OCI-LY7 (cell line): ENCODE results near the gene URB2. TPM values are rescaled to one million over a fixed set of nuclear protein-coding genes. Genes with fewer than 3 reads are reported as not detected.

Experiments used
- BruUV-seq: library from RNA; stranded (reverse); fragments of 400-500 nt; replicated peaks from 2 replicates; lab custom pipeline; 2021; lab: Mats Ljungman, UMichigan
- CTCF ChIA-PET: fragments of 300-600 bp; sonication (Branson Sonifier 250); formaldehyde crosslinking; loops from one replicate; lab custom pipeline; 2022; ENCODE audit warnings: antibody characterized with exemption; ENCODE audit not compliant: unreplicated experiment; lab: Charles Lee
- POLR2A ChIA-PET: fragments of 300-600 bp; sonication (Branson Sonifier 250); formaldehyde crosslinking; loops from one replicate; lab custom pipeline; 2022; ENCODE audit warnings: antibody characterized with exemption; lab: Charles Lee
- DNase-seq: peaks from one replicate; pipeline ENCODE4 v3.0.0-alpha.2; 2015; ENCODE audit warnings: low spot score
- H2AFZ ChIP-seq: fragments of 200-600 bp; sonication (generic), shearing (Covaris generic); 2 replicates; pipeline ENCODE4 v1.6.1; 2014; ENCODE audit warnings: mild to moderate bottlenecking, antibody characterized with exemption, low read length, moderate library complexity
- H3K27ac ChIP-seq: fragments of 200-600 bp; sonication (generic); 2 replicates; pipeline ENCODE4 v1.5.1; 2014; ENCODE audit warnings: mixed run types, low read depth, mild to moderate bottlenecking, moderate library complexity, low read length, inconsistent platforms; ENCODE audit not compliant: poor library complexity, severe bottlenecking
- H3K36me3 ChIP-seq: fragments of 200-600 bp; sonication (generic); 2 replicates; pipeline ENCODE4 v1.6.1; 2014; ENCODE audit warnings: mild to moderate bottlenecking, antibody characterized with exemption, low read length, moderate library complexity, mixed read lengths; ENCODE audit not compliant: insufficient read depth
- H3K4me1 ChIP-seq: fragments of 200-600 bp; sonication (generic); 2 replicates; pipeline ENCODE4 v1.5.1; 2014; ENCODE audit warnings: mild to moderate bottlenecking, low read length; ENCODE audit not compliant: insufficient read depth, poor library complexity, severe bottlenecking
- H3K4me2 ChIP-seq: fragments of 200-600 bp; sonication (generic); 2 replicates; pipeline ENCODE4 v1.6.1; 2014; ENCODE audit warnings: mild to moderate bottlenecking, low read length
- H3K4me3 ChIP-seq: fragments of 200-600 bp; sonication (generic); 2 replicates; pipeline ENCODE4 v1.5.1; 2014; ENCODE audit warnings: mild to moderate bottlenecking, low read depth, low read length; ENCODE audit not compliant: poor library complexity, severe bottlenecking
- H3K79me2 ChIP-seq: fragments of 200-600 bp; sonication (generic); 2 replicates; pipeline ENCODE4 v1.6.1; 2016; ENCODE audit warnings: low read depth, mild to moderate bottlenecking, low read length, moderate library complexity, mixed read lengths; ENCODE audit not compliant: insufficient read depth
- H3K9me2 ChIP-seq: fragments of 200-600 bp; sonication (generic); 2 replicates; pipeline ENCODE4 v1.6.1; 2016; ENCODE audit warnings: mild to moderate bottlenecking, low read length, mixed read lengths; ENCODE audit not compliant: insufficient read depth
- H3K9me3 ChIP-seq: fragments of 200-600 bp; sonication (generic); 2 replicates; pipeline ENCODE4 v1.6.1; 2014; ENCODE audit warnings: mild to moderate bottlenecking, mixed run types, low read length, mixed read lengths
- H4K20me1 ChIP-seq: fragments of 200-600 bp; sonication (generic); 2 replicates; pipeline ENCODE4 v1.6.1; 2014; ENCODE audit warnings: mild to moderate bottlenecking, antibody characterized with exemption, low read length, moderate library complexity, mixed read lengths; ENCODE audit not compliant: insufficient read depth
- EZH2phosphoT487 ChIP-seq: fragments of 200-600 bp; sonication (generic); IDR thresholded peaks from 2 replicates; pipeline ENCODE4 v1.6.1; 2018; ENCODE audit warnings: low read depth, borderline replicate concordance, mild to moderate bottlenecking, mixed run types, antibody characterized with exemption, low read length, moderate library complexity, mixed read lengths
- intact Hi-C: fragments of 100-400 bp; cut with micrococcal nuclease; formaldehyde crosslinking; loops from one replicate; pipeline ENCODE4 v1.10.0; 2022; ENCODE audit not compliant: unreplicated experiment
- total RNA-seq, 2 experiments: library from RNA; depleted of rRNA in 1 of 2; stranded (reverse); fragments of >200 nt in 1 of 2; shearing (Covaris generic) in 1 of 2; gene quantifications; 2 replicates each; pipeline ENCODE4 v1.2.3, GENCODE V29; 2014 to 2022
- TF ChIP-seq, protein P1 (sequence below): fragments of 200-600 bp; sonication (generic); conservative IDR thresholded peaks from 2 replicates; pipeline ENCODE4 v1.5.1; 2014; ENCODE audit warnings: mild to moderate bottlenecking, antibody characterized with exemption, low read length, moderate library complexity, mixed read lengths

Gene URB2
- total RNA-seq, 2 experiments from 2014 or later = 25.1 to 30.2 TPM

DNA sequence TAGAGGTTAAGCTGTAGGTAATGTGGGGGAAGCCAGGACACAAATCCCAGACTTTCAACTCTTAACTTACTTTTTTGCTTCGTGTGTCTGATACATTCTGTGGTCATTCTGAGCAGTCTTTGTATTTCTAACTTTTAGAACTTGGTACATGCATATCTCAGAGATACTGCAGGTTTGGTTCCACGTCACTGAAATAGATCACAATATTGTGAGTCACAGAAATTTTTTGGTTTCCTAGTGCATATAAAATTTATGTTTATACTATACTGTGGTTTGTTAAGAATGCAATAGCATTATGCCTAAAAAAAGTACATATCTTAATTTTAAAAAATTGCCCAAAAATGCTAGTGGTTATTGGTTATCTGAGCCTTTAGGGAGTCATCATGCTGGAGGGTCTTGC lies 3.2 kb downstream of the URB2 start:
- ChIA-PET POLR2A (interaction anchor here (0.6 to 1.3 kb wide), 2 partner anchors 72 to 111 kb away, joined by 3 to 5 read pairs; no protein-coding TSS in a partner anchor), CTCF (no interaction called here)
- Histone ChIP-seq H3K79me2 (peaks cover 88% of the 10 kb centered on the region), H3K4me1 (peaks cover 21% of the 10 kb centered on the region), H3K36me3 (peaks cover 59% of the 10 kb centered on the region), H3K9me2 (no peaks in the 10 kb centered on the region), H3K9me3 (no peaks in the 10 kb centered on the region), H4K20me1 (peaks cover 32% of the 10 kb centered on the region; the same call in 1 of the 2 replicates), H3K27ac (no peak overlapping the region), H3K4me2 (no peak overlapping the region), H3K4me3 (no peak overlapping the region), H2AFZ (no peak overlapping the region)
- DNase-seq = no peak
- intact Hi-C loops = loop anchor here (5.0 kb wide), 1 partner anchor 287 kb away; the partner anchor contains the start of gene CCSAP
- no peak for TF ChIP-seq EZH2phosphoT487
- TF ChIP-seq, protein P1, sequence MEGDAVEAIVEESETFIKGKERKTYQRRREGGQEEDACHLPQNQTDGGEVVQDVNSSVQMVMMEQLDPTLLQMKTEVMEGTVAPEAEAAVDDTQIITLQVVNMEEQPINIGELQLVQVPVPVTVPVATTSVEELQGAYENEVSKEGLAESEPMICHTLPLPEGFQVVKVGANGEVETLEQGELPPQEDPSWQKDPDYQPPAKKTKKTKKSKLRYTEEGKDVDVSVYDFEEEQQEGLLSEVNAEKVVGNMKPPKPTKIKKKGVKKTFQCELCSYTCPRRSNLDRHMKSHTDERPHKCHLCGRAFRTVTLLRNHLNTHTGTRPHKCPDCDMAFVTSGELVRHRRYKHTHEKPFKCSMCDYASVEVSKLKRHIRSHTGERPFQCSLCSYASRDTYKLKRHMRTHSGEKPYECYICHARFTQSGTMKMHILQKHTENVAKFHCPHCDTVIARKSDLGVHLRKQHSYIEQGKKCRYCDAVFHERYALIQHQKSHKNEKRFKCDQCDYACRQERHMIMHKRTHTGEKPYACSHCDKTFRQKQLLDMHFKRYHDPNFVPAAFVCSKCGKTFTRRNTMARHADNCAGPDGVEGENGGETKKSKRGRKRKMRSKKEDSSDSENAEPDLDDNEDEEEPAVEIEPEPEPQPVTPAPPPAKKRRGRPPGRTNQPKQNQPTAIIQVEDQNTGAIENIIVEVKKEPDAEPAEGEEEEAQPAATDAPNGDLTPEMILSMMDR = no peak
- no TSS peak for BruUV-seq

DNA sequence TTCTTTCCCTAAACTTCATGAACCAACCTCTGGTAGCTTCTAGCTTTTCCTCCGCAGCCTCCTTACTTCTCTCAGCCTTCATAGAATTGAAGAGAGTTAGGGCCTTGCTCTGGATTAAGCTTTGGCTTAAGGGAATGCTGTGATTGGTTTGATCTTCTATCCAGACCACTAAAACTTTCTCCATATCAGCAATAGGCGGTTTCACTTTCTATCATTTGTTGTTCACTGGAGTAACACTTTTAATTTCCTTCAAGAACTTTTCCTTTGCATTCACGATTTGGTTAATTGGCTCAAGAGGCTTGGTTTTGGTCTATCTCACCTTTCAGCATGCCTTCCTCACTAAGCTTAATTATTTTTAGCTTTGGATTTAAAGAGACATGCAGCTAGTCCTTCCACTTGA lies 5.1 kb downstream of the URB2 start:
- peaks cover 76% of the 10 kb centered on the region for H3K79me2 ChIP-seq
- H3K4me1 ChIP-seq = peaks cover 15% of the 10 kb centered on the region
- no peak overlapping the region for H3K4me2 ChIP-seq
- H3K4me3 ChIP-seq = no peak overlapping the region
- ChIA-PET CTCF (no interaction called here), POLR2A (interaction anchor here (0.6 to 0.7 kb wide), 5 partner anchors 15 to 181 kb away, joined by 3 to 6 read pairs (median 4); no protein-coding TSS in a partner anchor)
- no peak for TF ChIP-seq EZH2phosphoT487
- TF ChIP-seq, protein P1 = no peak
- DNase-seq = no peak
- peaks cover 26% of the 10 kb centered on the region; the same call in 1 of the 2 replicates for H4K20me1 ChIP-seq
- no TSS peak for BruUV-seq
- intact Hi-C loops = no loop called here
- no peaks in the 10 kb centered on the region for H3K9me2 ChIP-seq
- no peak overlapping the region for H2AFZ ChIP-seq
- no peaks in the 10 kb centered on the region for H3K9me3 ChIP-seq
- no peak overlapping the region for H3K27ac ChIP-seq
- peaks cover 78% of the 10 kb centered on the region for H3K36me3 ChIP-seq

DNA sequence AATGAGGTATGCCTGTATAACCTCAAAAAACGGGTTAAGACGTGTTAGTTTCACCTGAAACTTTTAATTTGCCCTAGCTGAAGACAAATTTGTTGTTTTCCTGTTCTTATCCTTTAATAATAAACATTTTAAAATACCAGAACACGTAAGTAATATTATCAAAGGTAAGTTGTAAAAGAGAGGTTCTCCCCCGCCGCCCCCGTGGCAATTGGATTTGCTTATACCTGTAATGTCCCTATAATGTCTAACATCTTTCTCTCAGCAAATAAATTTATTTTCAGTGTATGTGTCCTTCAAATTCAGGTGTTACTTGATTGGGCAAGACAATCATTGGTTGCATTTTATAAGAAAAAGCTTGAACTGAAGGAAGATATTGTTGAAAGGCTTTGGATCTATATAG lies 5.9 kb downstream of the URB2 start:
- no peak overlapping the region for H2AFZ ChIP-seq

More for the DNA sequence above, 5.9 kb downstream of the URB2 start:
- CTCF ChIA-PET = no interaction called here
- H4K20me1 ChIP-seq = peaks cover 25% of the 10 kb centered on the region; the same call in 1 of the 2 replicates
- no peak overlapping the region for H3K27ac ChIP-seq
- no peak overlapping the region for H3K4me2 ChIP-seq
- no peak for TF ChIP-seq EZH2phosphoT487
- TF ChIP-seq, protein P1 = no peak
- intact Hi-C loops = no loop called here
- H3K9me3 ChIP-seq = no peaks in the 10 kb centered on the region
- BruUV-seq = no TSS peak
- POLR2A ChIA-PET = interaction anchor here (0.6 to 0.7 kb wide), 2 partner anchors 25 to 73 kb away, joined by 3 to 6 read pairs; partner anchors contain the start of gene ABCB10
- H3K79me2 ChIP-seq = peaks cover 67% of the 10 kb centered on the region
- peaks cover 86% of the 10 kb centered on the region for H3K36me3 ChIP-seq
- no peak overlapping the region for H3K4me3 ChIP-seq
- no peak for DNase-seq
- no peaks in the 10 kb centered on the region for H3K9me2 ChIP-seq
- H3K4me1 ChIP-seq = peaks cover 15% of the 10 kb centered on the region
